Fibroblast of lung (primary cell): ENCODE measurements around the gene CD200. TPM values are rescaled to one million over a fixed set of nuclear protein-coding genes. Genes with fewer than 3 reads are reported as not detected.

Experiments used
- DNase-seq, 2 donors: peaks; one replicate each; pipeline versions ENCODE4 v3.0.0 to v3.0.0-alpha.2; 2010; ENCODE audit warnings: low read depth in 2 of 2
- H2AFZ ChIP-seq: 2 replicates; pipeline ENCODE4 v1.5.1; 2012; ENCODE audit warnings: low read length, control low read depth, inconsistent platforms
- H3K27ac ChIP-seq: 2 replicates; pipeline ENCODE4 v1.5.1; 2011; ENCODE audit warnings: low read length, control low read depth; ENCODE audit not compliant: insufficient read depth
- H3K27me3 ChIP-seq: 2 replicates; pipeline ENCODE4 v1.5.1; 2011; ENCODE audit warnings: mild to moderate bottlenecking, low read length; ENCODE audit not compliant: control insufficient read depth, insufficient read depth
- H3K36me3 ChIP-seq: 2 replicates; pipeline ENCODE4 v1.5.1; 2011; ENCODE audit warnings: low read length; ENCODE audit not compliant: control insufficient read depth, insufficient read depth
- H3K4me1 ChIP-seq: 2 replicates; pipeline ENCODE4 v1.5.1; 2011; ENCODE audit warnings: low read length; ENCODE audit not compliant: control insufficient read depth, insufficient read depth; ENCODE audit errors: extremely low read depth
- H3K4me2 ChIP-seq: 2 replicates; pipeline ENCODE4 v1.5.1; 2011; ENCODE audit warnings: low read length, control low read depth; ENCODE audit not compliant: insufficient read depth; ENCODE audit errors: extremely low read depth
- H3K4me3 ChIP-seq, 4 experiments: fragments of 200-600 bp in 1 of 4; sonication (generic) in 1 of 4; replicated peaks in 1 of 4; 2 replicates each; pipeline ENCODE4 v1.5.1; 2011 to 2016; ENCODE audit warnings: low read length in 4 of 4, low read depth in 3 of 4, mild to moderate bottlenecking in 3 of 4, control low read depth in 2 of 4, inconsistent platforms in 1 of 4, mixed read lengths in 1 of 4; ENCODE audit not compliant: insufficient read depth in 1 of 4; ENCODE audit errors: control extremely low read depth in 1 of 4
- H3K79me2 ChIP-seq: 2 replicates; pipeline ENCODE4 v1.5.1; 2012; ENCODE audit warnings: mild to moderate bottlenecking, low read length, inconsistent platforms; ENCODE audit not compliant: control insufficient read depth, insufficient read depth
- H3K9ac ChIP-seq: 2 replicates; pipeline ENCODE4 v1.5.1; 2011; ENCODE audit warnings: mild to moderate bottlenecking, low read length, control low read depth; ENCODE audit not compliant: insufficient read depth
- H3K9me3 ChIP-seq: 2 replicates; pipeline ENCODE4 v1.5.1; 2012; ENCODE audit warnings: low read depth, low read length; ENCODE audit not compliant: control insufficient read depth, insufficient read depth
- H4K20me1 ChIP-seq: 2 replicates; pipeline ENCODE4 v1.5.1; 2011; ENCODE audit warnings: low read length; ENCODE audit not compliant: control insufficient read depth, insufficient read depth; ENCODE audit errors: extremely low read depth
- CTCF ChIP-seq, 2 donors: IDR thresholded peaks in 1 of 2; conservative IDR thresholded peaks in 1 of 2; 1 replicate in 1 of 2; 2 replicates in 1 of 2; pipeline ENCODE4 v1.5.1; 2011 to 2012; ENCODE audit warnings: low read length in 2 of 2, control low read depth in 1 of 2, inconsistent platforms in 1 of 2, low read depth in 1 of 2, mild to moderate bottlenecking in 1 of 2
- EZH2 ChIP-seq: IDR thresholded peaks from 2 replicates; pipeline ENCODE4 v1.5.1; 2012; ENCODE audit warnings: low read length, control low read depth, mild to moderate bottlenecking; ENCODE audit errors: missing control alignments
- polyA plus RNA-seq, 2 donors: library from polyadenylated mRNA; depleted of rRNA in 1 of 2; stranded (reverse) in 1 of 2; unstranded in 1 of 2; fragments of >200 nt; gene quantifications; 2 replicates each; pipeline ENCODE4 v1.2.1, GENCODE V29; 2011 to 2012; ENCODE audit warnings: missing spikeins in 1 of 2
- total RNA-seq: library from RNA; depleted of rRNA; stranded (reverse); fragments of >200 nt; gene quantifications from 2 replicates; pipeline ENCODE4 v1.2.1, GENCODE V29; 2014

Gene CD200
- total and polyA plus RNA-seq, 2 donors (not counting 1 experiment from before 2014, with no cell fraction given), result 0.17 to 0.22 TPM

DNA sequence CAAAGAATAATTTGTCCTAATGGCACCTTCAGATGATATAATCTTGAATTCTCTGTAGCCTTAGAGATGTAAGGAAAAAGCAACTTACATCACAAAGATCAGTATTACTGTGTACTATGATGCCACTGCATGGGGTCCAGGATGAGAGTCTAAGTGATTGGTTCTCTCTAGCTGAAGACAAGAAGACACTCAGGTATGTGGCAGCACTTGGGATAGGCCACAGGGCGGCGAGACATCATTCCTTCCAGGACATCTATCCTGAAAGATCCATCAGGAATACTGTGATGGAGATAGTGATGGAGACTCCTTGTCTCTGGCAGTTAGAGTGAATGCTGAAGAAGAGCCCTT is 2.5 kb downstream of the CD200 start:
- peaks cover 7% of the 10 kb centered on the region for H3K27me3 ChIP-seq
- no peak overlapping the region for H2AFZ ChIP-seq
- no peak for DNase-seq

DNA sequence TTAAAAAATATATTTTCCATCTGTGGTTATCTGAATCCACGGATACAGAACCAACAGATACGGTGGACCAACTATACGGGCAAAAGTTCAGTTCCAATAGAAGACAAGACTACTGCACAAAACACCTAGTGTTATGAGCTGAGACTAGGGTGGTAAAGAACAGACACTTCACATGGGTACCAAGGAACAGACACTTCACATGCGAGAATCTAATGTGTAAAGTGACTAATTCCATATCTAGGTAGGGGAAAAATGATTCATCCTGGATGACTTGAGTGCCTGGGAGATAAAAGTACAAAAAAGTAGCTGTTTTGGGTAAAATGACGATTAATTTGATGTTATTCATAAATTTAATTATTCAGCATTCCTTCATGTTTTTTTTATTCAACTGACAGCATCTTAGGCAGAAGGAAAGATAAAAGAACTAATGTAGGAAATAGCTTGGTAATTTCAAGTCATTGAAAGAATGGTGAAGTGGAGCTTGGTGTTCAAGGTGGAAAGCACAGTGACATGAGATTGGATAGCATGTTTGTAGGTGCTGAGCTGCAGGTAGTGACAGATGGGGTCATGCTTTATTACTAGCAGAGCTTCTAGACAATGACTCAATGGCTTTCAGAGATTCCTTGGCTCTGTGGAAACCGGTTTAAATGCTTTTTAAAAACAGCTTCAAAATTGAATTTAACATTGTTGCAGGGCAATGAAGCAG is 5.2 kb downstream of the CD200 start:
- DNase-seq, result peak in 1 of 2 donors; percentile 54
- H2AFZ ChIP-seq, result no peak overlapping the region
- H3K27me3 ChIP-seq, result peaks cover 4% of the 10 kb centered on the region
- H4K20me1 ChIP-seq, result no peaks in the 10 kb centered on the region
- H3K9me3 ChIP-seq, result no peaks in the 10 kb centered on the region
- no peaks in the 10 kb centered on the region for H3K36me3 ChIP-seq
- H3K4me1 ChIP-seq, result no peaks in the 10 kb centered on the region
- no peaks in the 10 kb centered on the region for H3K79me2 ChIP-seq
- H3K27ac ChIP-seq, result no peak overlapping the region
- H3K4me2 ChIP-seq, result no peak overlapping the region
- no peak overlapping the region for H3K9ac ChIP-seq
- H3K4me3 ChIP-seq, result no peak overlapping the region
- TF ChIP-seq EZH2 (no peak), CTCF (conservative IDR thresholded peaks at IDR 0.05 in 1 of 2, IDR thresholded peaks at IDR 0.05 in 1 of 2; ENCODE audit: low read depth in 1 of 2, low read length in 2 of 2) (no peak)

More for the DNA sequence above, 2.5 kb downstream of the CD200 start:
- TF ChIP-seq CTCF (conservative IDR thresholded peaks at IDR 0.05 in 1 of 2, IDR thresholded peaks at IDR 0.05 in 1 of 2; ENCODE audit: low read depth in 1 of 2, low read length in 2 of 2) (no peak), EZH2 (no peak)
- Histone ChIP-seq H3K79me2 (no peaks in the 10 kb centered on the region), H3K27ac (no peak overlapping the region), H3K4me1 (no peaks in the 10 kb centered on the region), H3K4me3 (no peak overlapping the region), H4K20me1 (no peaks in the 10 kb centered on the region), H3K9me3 (no peaks in the 10 kb centered on the region), H3K9ac (no peak overlapping the region), H3K4me2 (no peak overlapping the region), H3K36me3 (no peaks in the 10 kb centered on the region)

- H3K27ac ChIP-seq, result no peak overlapping the region
- H3K9ac ChIP-seq, result no peak overlapping the region
- H3K9me3 ChIP-seq, result no peaks in the 10 kb centered on the region
- no peak overlapping the region for H3K4me2 ChIP-seq
- H3K4me3 ChIP-seq, result no peak overlapping the region
- no peaks in the 10 kb centered on the region for H3K79me2 ChIP-seq
- H4K20me1 ChIP-seq, result no peaks in the 10 kb centered on the region
- DNase-seq, result no peak
- no peaks in the 10 kb centered on the region for H3K36me3 ChIP-seq
- TF ChIP-seq EZH2 (no peak), CTCF (conservative IDR thresholded peaks at IDR 0.05 in 1 of 2, IDR thresholded peaks at IDR 0.05 in 1 of 2; ENCODE audit: low read depth in 1 of 2, low read length in 2 of 2) (no peak)
- peaks cover 4% of the 10 kb centered on the region for H3K27me3 ChIP-seq
- no peak overlapping the region for H2AFZ ChIP-seq
- no peaks in the 10 kb centered on the region for H3K4me1 ChIP-seq
Observed at GRCh38 chr3:112338727-112339056, 5.7 kb downstream of the CD200 start.
